GM19397 (cell line): ENCODE measurements around the gene HSPA12A.

ENCODE experiments used
- ATAC-seq: cut with Tn5 transposase; IDR thresholded peaks from one replicate; pipeline ENCODE4 v1.9.1; 2021; ENCODE audit warnings: mild to moderate bottlenecking, moderate library complexity; ENCODE audit not compliant: unreplicated experiment

Gene HSPA12A

GRCh38 chr10:116696919-116697318, 45.4 kb downstream of the HSPA12A start:
- no peak for ATAC-seq

- ATAC-seq: no peak
Observed at GRCh38 chr10:116694927-116695268, 47.5 kb downstream of the HSPA12A start.

- no peak for ATAC-seq
Observed at GRCh38 chr10:116694243-116694926, 48.0 kb downstream of the HSPA12A start.

- ATAC-seq: no peak
Observed at GRCh38 chr10:116692225-116692624, 50.1 kb downstream of the HSPA12A start.

- no peak for ATAC-seq
Observed at GRCh38 chr10:116691635-116692034, 50.7 kb downstream of the HSPA12A start.

- no peak for ATAC-seq
Observed at GRCh38 chr10:116690356-116691322, 51.7 kb downstream of the HSPA12A start.

- ATAC-seq: no peak
Observed at GRCh38 chr10:116689744-116690143, 52.6 kb downstream of the HSPA12A start.

- ATAC-seq: no peak
Observed at GRCh38 chr10:116688741-116689495, 53.4 kb downstream of the HSPA12A start.

- no peak for ATAC-seq
Observed at GRCh38 chr10:116688241-116688711, 54.1 kb downstream of the HSPA12A start.

GRCh38 chr10:116687633-116688032, 54.7 kb downstream of the HSPA12A start:
- ATAC-seq: no peak

GRCh38 chr10:116686632-116687031, 55.7 kb downstream of the HSPA12A start:
- ATAC-seq: no peak

- no peak for ATAC-seq
Observed at GRCh38 chr10:116685807-116686206, 56.6 kb downstream of the HSPA12A start.

- no peak for ATAC-seq
Observed at GRCh38 chr10:116684781-116685180, 57.6 kb downstream of the HSPA12A start.

- ATAC-seq: no peak
Observed at GRCh38 chr10:116683821-116684220, 58.5 kb downstream of the HSPA12A start.

- ATAC-seq: no peak
Observed at GRCh38 chr10:116683166-116683565, 59.2 kb downstream of the HSPA12A start.

GRCh38 chr10:116679351-116679750, 63.0 kb downstream of the HSPA12A start:
- ATAC-seq: no peak

GRCh38 chr10:116676633-116677032, 65.7 kb downstream of the HSPA12A start:
- no peak for ATAC-seq

- ATAC-seq: no peak
Observed at GRCh38 chr10:116676118-116676517, 66.2 kb downstream of the HSPA12A start.

GRCh38 chr10:116674901-116675423, 67.4 kb downstream of the HSPA12A start:
- ATAC-seq: no peak

GRCh38 chr10:116673866-116674265, 68.5 kb downstream of the HSPA12A start:
- no peak for ATAC-seq

- no peak for ATAC-seq
Observed at GRCh38 chr10:116672891-116673290, 69.5 kb downstream of the HSPA12A start.
